ENCODE measurements around the gene ANKS1B. TPM values are rescaled to one million over a fixed set of nuclear protein-coding genes. Genes with fewer than 3 reads are reported as not detected.

The ANKS1B gene
- total RNA-seq, 2 experiments from 2014 or later = 0.30 to 1.3 TPM

- Mint-ChIP-seq H3K9me3 (no peaks in the 10 kb centered on the region), H3K4me3 (no peak overlapping the region), H3K27ac (no peak overlapping the region), H3K36me3 (ENCODE audit: low read depth) (no peaks in the 10 kb centered on the region), H3K4me1 (no peaks in the 10 kb centered on the region), H3K27me3 (peaks cover 3% of the 10 kb centered on the region)
- ChIA-PET CTCF (no interaction called here), POLR2A (no interaction called here)
- no peak for DNase-seq
These were observed 36.4 kb downstream of the ANKS1B start for GRCh38 chr12:99948370-99948769.

GRCh38 chr12:99946131-99946530 lies 38.6 kb downstream of the ANKS1B start:
- Mint-ChIP-seq H3K4me3 (no peak overlapping the region), H3K9me3 (no peaks in the 10 kb centered on the region), H3K36me3 (ENCODE audit: low read depth) (no peaks in the 10 kb centered on the region), H3K27ac (no peak overlapping the region), H3K4me1 (no peaks in the 10 kb centered on the region), H3K27me3 (no peaks in the 10 kb centered on the region)
- CTCF ChIA-PET = no interaction called here
- POLR2A ChIA-PET = no interaction called here
- DNase-seq = no peak

DNA sequence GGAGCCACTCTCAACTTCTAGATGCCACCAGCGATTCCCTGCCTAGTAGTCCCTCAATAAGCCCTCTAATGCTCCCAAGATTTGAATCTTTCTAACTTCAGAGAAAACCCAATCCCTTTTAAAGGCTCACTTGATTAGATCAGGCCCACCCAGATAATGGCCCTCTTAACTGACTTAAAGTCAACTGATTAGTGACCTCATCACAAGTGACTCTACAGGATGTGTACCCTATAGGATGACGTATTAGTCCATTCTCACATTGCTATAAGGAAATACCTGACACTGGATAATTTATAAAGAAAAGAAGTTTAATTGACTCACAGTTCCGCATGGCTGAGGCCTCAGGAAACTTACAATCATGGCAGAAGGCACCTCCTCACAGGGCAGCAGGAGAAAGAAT lies 49.1 kb downstream of the ANKS1B start:
- CTCF ChIA-PET = no interaction called here
- no peaks in the 10 kb centered on the region for H3K9me3 Mint-ChIP-seq
- no peak overlapping the region for H3K27ac Mint-ChIP-seq
- POLR2A ChIA-PET = no interaction called here
- no peaks in the 10 kb centered on the region for H3K36me3 Mint-ChIP-seq (ENCODE audit: low read depth)
- H3K27me3 Mint-ChIP-seq = no peaks in the 10 kb centered on the region
- DNase-seq = no peak
- no peak overlapping the region for H3K4me3 Mint-ChIP-seq
- H3K4me1 Mint-ChIP-seq = no peaks in the 10 kb centered on the region

DNA sequence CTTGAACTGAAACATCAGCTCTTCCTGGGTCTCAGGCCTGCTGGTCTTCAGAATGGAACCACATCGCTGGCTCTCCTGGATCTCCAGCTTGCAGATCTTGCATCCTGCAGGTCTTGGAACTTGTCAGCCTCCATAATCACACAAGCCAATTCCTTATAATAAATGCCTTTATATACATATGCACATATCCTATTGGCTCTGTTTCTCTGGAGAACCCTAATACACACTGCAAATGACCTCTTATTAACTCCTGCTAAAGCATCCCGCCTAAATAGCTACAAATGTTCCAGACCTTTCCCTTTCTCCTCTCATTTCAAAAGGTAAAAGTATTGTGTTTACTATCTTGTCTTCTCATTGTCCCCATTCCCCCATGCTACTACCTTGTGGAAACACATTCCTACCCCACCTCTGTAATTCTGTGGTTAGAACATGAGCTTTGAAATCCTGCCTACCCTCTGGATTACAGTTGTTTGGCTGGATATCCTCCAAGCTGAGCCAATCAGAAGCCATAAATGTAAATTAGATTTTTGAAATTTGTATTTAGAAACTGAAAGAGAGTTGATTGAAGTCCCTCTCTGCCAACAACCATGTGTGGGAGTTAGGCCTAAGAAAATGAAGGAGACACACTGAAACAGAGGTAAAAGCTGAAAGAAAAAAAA lies 58.1 kb downstream of the ANKS1B start:
- Mint-ChIP-seq H3K27ac (no peak overlapping the region), H3K9me3 (no peaks in the 10 kb centered on the region), H3K36me3 (ENCODE audit: low read depth) (no peaks in the 10 kb centered on the region), H3K27me3 (no peaks in the 10 kb centered on the region), H3K4me3 (no peak overlapping the region), H3K4me1 (no peaks in the 10 kb centered on the region)
- no peak for DNase-seq
- CTCF ChIA-PET = no interaction called here
- POLR2A ChIA-PET = no interaction called here

DNA sequence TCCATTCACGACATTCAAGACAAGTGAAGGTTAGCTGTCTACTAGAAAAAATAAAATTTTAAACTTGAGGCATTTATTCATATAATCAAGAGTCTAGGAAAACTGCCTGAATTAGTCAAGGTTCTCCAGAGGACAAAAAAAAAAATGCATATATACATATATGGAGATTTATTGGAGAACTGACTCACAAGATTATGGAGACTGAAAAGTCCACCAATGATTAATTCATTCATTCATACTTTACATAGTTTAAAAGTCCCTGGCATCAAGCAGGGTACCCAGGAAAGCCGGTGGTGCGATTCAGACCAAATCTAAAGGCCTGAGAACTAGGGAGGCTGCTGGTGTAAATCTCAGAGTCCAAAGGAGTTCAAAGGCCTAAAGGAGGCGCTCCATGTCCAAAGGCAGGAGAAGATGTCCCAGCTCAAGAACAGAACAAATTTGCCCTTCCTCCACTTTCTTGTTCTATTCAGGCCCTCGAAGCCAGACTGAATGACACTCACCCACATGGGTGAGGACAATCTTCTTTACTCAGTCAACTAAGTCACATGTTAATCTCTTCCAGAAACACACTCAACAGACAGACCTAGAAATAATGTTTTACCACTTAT lies 64.3 kb downstream of the ANKS1B start:
- Mint-ChIP-seq H3K4me3 (no peak overlapping the region), H3K9me3 (no peaks in the 10 kb centered on the region), H3K4me1 (no peaks in the 10 kb centered on the region), H3K27ac (no peak overlapping the region), H3K36me3 (ENCODE audit: low read depth) (no peaks in the 10 kb centered on the region), H3K27me3 (no peaks in the 10 kb centered on the region)
- DNase-seq = no peak
- POLR2A ChIA-PET = no interaction called here
- CTCF ChIA-PET = no interaction called here

DNA sequence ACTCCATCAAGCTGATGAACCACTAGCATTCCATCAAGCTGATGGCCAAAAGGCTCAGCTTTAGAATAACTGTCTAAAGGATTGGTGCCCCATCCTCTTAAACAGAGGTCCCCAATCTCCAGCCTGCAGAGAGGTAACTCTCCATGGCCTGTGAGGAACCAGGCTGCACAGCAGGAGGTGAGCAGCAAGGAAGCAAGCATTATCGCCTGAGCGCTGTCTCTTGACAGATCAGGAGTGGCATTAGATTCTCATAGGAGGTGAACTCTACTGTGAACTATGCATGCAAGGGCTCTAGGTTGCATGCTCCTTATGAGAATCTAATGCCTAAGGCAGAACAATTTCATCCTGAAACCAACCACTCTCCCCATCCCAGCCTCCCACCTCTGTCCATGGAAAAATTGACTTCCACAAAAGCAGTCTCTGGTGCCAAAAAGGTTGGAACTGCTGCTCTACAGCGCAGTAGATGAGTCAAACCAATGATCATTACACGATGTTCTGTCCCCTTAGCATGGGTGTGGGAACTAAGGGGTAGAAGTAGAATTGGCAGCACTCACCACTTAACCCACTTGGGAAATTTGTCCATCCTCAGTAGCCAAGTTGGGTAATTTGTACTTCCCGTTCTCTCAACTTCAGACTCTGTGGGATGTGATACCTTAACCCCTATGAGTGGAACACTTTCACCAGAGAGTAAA lies 66.9 kb downstream of the ANKS1B start:
- H3K4me1 Mint-ChIP-seq = no peaks in the 10 kb centered on the region
- no peak for DNase-seq
- H3K9me3 Mint-ChIP-seq = no peaks in the 10 kb centered on the region
- ChIA-PET CTCF (no interaction called here), POLR2A (no interaction called here)
- no peak overlapping the region for H3K4me3 Mint-ChIP-seq
- no peaks in the 10 kb centered on the region for H3K27me3 Mint-ChIP-seq
- H3K27ac Mint-ChIP-seq = no peak overlapping the region
- H3K36me3 Mint-ChIP-seq (ENCODE audit: low read depth) = no peaks in the 10 kb centered on the region

- no peak overlapping the region for H3K27ac Mint-ChIP-seq
- ChIA-PET POLR2A (no interaction called here), CTCF (no interaction called here)
- H3K4me1 Mint-ChIP-seq = no peaks in the 10 kb centered on the region
- no peak overlapping the region for H3K4me3 Mint-ChIP-seq
- DNase-seq = no peak
- no peaks in the 10 kb centered on the region for H3K9me3 Mint-ChIP-seq
- no peaks in the 10 kb centered on the region for H3K27me3 Mint-ChIP-seq
- H3K36me3 Mint-ChIP-seq (ENCODE audit: low read depth) = no peaks in the 10 kb centered on the region
These were observed 68.2 kb downstream of the ANKS1B start for GRCh38 chr12:99916555-99916954.

GRCh38 chr12:99915251-99916082 lies 69.3 kb downstream of the ANKS1B start:
- no peaks in the 10 kb centered on the region for H3K4me1 Mint-ChIP-seq
- ChIA-PET CTCF (interaction anchor here (0.6 kb wide), 1 partner anchor 9 kb away, joined by 3 read pairs; no protein-coding TSS in a partner anchor), POLR2A (no interaction called here)

GRCh38 chr12:99914206-99914605 lies 70.5 kb downstream of the ANKS1B start:
- H3K36me3 Mint-ChIP-seq (ENCODE audit: low read depth) = no peaks in the 10 kb centered on the region
- no peak overlapping the region for H3K4me3 Mint-ChIP-seq
- no peak for DNase-seq
- POLR2A ChIA-PET = no interaction called here
- H3K27me3 Mint-ChIP-seq = no peaks in the 10 kb centered on the region
- CTCF ChIA-PET = no interaction called here
- no peak overlapping the region for H3K27ac Mint-ChIP-seq
- H3K4me1 Mint-ChIP-seq = no peaks in the 10 kb centered on the region
- no peaks in the 10 kb centered on the region for H3K9me3 Mint-ChIP-seq

More at GRCh38 chr12:99915251-99916082, 69.3 kb downstream of the ANKS1B start:
- Mint-ChIP-seq H3K9me3 (no peaks in the 10 kb centered on the region), H3K36me3 (ENCODE audit: low read depth) (no peaks in the 10 kb centered on the region), H3K4me3 (no peak overlapping the region), H3K27me3 (no peaks in the 10 kb centered on the region), H3K27ac (no peak overlapping the region)
- DNase-seq = no peak

- no peaks in the 10 kb centered on the region for H3K4me1 Mint-ChIP-seq
These were observed 72.8 kb downstream of the ANKS1B start for GRCh38 chr12:99911967-99912366.

DNA sequence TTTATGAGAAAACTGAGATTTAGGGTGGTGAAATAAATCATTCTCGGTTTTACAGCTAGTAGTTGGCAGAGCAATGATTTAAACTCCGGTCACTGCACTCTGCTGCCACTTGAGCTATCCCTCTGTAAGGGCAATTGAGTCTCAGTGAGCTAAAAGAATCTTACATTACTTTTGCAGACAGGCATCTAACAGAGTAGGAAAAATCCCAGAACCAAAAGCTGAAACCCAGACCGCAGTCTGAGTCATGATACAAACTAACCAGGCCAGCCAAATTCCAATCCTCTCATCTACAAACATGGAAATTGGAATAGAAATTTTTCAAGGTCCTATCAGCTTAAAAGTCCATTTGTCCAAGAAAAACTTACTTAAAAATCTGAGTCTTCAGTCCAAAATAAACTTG lies 73.7 kb downstream of the ANKS1B start:
- Mint-ChIP-seq H3K27ac (no peak overlapping the region), H3K36me3 (ENCODE audit: low read depth) (no peaks in the 10 kb centered on the region), H3K4me1 (no peaks in the 10 kb centered on the region), H3K4me3 (no peak overlapping the region), H3K9me3 (no peaks in the 10 kb centered on the region), H3K27me3 (no peaks in the 10 kb centered on the region)
- CTCF ChIA-PET = no interaction called here
- DNase-seq = no peak
- POLR2A ChIA-PET = no interaction called here

More at GRCh38 chr12:99911967-99912366, 72.8 kb downstream of the ANKS1B start:
- no peak overlapping the region for H3K27ac Mint-ChIP-seq
- ChIA-PET POLR2A (no interaction called here), CTCF (no interaction called here)
- no peak overlapping the region for H3K4me3 Mint-ChIP-seq
- H3K27me3 Mint-ChIP-seq = no peaks in the 10 kb centered on the region
- DNase-seq = no peak
- no peaks in the 10 kb centered on the region for H3K9me3 Mint-ChIP-seq
- H3K36me3 Mint-ChIP-seq (ENCODE audit: low read depth) = no peaks in the 10 kb centered on the region

DNA sequence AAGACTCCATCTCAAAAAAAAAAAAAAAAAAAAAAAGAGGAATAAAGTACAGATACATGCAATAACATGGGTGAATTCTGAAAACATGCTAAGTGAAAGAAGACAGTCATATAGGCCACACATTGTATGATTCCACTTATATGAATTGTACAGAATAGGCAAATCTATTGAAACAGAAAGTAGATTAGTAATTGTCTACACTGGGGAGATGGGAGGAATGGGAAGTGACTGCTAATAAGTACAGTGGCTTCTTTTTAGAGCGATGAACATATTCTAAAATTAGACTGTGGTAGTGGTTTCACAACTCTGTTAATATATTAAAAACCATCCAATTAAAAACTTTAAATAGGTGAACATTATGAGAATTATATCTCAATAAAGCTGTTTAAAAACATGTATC lies 74.4 kb downstream of the ANKS1B start:
- ChIA-PET POLR2A (no interaction called here), CTCF (no interaction called here)
- H3K27ac Mint-ChIP-seq = no peak overlapping the region
- H3K4me3 Mint-ChIP-seq = no peak overlapping the region
- DNase-seq = no peak
- H3K27me3 Mint-ChIP-seq = no peaks in the 10 kb centered on the region
- H3K9me3 Mint-ChIP-seq = no peaks in the 10 kb centered on the region
- H3K36me3 Mint-ChIP-seq (ENCODE audit: low read depth) = no peaks in the 10 kb centered on the region
- H3K4me1 Mint-ChIP-seq = no peaks in the 10 kb centered on the region

- H3K27ac Mint-ChIP-seq = no peak overlapping the region
- no peak for DNase-seq
- no peaks in the 10 kb centered on the region for H3K9me3 Mint-ChIP-seq
- H3K4me3 Mint-ChIP-seq = no peak overlapping the region
- no peaks in the 10 kb centered on the region for H3K36me3 Mint-ChIP-seq (ENCODE audit: low read depth)
- ChIA-PET POLR2A (no interaction called here), CTCF (interaction anchor here (0.7 kb wide), 1 partner anchor 8 kb away, joined by 3 read pairs; no protein-coding TSS in a partner anchor)
- H3K27me3 Mint-ChIP-seq = no peaks in the 10 kb centered on the region
- no peaks in the 10 kb centered on the region for H3K4me1 Mint-ChIP-seq
These were observed 77.8 kb downstream of the ANKS1B start for GRCh38 chr12:99906786-99907579.

All from activated CD4-positive, alpha-beta memory T cell treated with anti-CD3 and anti-CD28 coated beads, Interleukin-2, amount 10 ng/mL, durations not matched to agents 7 days and 5 days (primary cell).